GF-D8 (cell line): Measurements from ENCODE around the gene GABRB2.
"Not testable (repeated sequence)": the region's sequence is repeated elsewhere in the genome, so short reads cannot be mapped to it uniquely, and the experiment has no call there.

Experiments
- DNase-seq: peaks from one replicate; lab custom pipeline; 2025; lab: John Stamatoyannopoulos, UW

The GABRB2 gene

DNA sequence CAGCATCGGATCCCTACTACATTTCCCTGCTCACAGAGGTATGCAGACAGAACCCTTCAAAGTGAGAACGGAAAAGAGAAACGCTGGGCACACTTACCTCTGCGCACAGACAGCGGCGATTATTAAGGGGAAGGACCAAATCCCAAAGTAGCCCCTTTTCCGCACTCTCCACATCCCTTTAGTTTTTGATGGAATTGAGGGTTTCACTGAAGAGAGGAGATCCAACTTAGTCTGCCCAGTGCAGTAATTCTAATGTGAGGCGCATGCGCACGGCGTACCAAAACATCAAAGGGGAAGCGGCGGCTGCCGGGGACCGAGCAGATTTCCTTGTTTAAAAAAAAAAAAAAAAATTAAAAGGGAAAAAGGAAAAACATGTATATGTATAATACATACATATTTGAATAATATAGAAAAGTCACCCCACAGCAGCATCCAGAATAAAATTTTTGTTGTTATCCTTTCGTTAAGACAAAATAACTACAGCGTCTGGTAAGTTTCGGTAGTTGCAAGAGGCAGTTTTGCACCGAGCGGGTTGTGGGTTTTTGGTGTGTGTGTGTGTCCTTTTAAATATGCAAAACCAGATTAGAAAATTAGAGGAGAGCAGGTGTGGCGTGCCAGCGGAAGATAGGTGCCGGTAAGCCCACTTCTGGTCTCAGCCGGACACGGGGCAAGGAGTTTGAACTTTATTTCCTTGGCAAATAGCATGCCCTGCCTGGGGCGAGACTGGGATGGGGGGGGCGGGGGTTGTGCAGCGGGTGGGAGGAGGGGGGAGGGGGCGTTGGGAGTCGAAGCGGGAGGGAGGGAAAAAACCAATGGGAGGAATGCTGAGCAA is at the start of gene GABRB2:
Gene GABRB2 (minus strand): TSS at position 256 of the 832 bp plus-strand sequence. CDS start 82 bp downstream, at position 174.
- DNase-seq: no peak

DNA sequence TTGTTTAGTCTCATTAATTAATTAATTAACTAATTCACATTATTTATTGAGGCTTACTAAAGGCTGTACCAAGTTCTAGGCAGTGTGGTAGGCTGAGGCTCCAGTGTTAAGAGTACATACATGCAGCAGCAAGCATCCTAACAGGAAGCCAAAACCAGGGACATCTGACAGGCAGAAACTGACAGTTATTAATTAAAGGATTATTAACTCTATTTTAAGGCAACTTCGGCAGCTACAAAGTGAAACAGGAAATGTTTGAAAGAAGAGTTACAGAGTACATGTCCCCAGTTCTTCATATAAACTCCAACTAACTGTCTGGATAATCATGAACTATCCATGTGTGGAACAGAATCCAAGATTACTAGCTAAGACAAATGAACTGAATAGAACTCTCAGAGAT is 39.3 kb upstream of the GABRB2 start:
- no peak for DNase-seq

DNA sequence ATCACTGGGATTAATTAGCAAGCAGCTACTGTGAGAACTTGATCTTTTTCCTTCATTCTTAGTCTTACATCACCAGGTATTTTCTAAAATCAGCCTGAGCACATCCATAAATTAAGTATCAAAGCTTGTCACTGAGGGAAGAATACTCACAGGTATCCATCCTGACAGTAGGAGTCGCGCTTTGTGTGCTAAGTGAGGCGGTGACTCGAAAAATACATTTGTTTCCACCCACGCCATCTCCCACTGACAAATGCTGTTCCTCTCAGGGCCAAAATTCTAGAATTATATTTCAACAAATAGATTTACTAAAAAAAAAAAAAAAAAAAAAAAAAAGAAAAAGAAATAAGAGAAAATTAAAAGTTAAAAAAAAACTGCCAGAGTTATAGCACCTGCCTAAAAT is 34.1 kb upstream of the GABRB2 start:
- no peak for DNase-seq

DNA sequence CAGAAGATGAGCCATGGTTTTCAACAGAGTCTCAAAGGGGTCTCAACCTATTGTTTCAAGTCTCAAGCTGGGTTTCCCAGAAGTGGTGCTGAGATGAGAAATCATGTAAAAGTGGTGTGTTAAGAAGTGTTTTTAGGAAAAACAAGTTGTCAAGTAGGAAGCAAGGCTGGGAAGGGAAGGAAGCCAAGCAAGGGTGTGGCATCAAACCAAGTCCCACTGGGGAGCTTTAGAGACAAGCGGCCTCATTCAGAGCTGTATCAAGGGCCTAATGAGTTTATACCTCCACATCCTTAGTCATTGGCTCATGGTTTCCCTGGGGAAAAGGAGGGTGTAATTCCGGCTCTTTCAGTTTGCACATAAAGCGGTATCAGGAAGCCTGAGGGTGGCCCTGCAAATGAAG is 26.4 kb upstream of the GABRB2 start:
- no peak for DNase-seq

DNA sequence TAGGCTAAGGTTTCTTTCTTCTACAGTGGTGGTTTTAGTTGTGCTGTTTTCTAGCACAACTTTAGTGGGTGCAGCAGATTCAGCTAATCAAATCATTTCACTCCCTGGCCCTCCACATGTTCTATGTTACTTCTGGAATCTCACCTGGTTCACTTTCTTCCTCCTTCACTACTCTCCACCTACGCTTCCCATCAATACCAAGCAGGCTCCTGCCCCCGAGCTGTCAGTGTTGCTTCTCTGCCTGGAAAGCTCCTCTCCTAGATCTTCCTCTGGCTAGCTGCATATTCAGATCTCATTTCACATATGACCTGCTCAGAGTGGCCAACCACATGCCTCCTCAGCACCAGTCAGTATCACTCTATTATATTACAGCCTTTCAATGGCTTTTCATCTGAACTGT is 19.6 kb upstream of the GABRB2 start:
- DNase-seq: no peak

DNA sequence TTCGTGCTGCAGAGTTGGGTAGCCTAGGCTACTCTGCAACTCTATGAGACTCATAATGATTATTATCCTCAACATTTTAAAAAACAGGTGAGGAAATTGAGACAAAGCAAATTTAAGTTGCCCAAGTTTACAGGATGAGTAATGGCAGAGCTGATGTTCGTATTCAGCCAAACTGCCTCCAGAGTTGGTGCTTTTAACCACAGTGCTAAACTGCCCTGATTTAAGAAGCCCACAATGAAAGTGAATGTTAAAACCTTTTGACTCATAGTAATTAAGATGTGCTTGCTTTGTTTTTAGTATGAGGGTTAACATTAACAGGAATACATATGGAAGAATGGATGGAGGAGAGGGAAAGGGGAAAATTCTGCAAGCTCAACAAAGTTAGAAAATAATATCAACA is 15.9 kb upstream of the GABRB2 start:
- DNase-seq: no peak

DNA sequence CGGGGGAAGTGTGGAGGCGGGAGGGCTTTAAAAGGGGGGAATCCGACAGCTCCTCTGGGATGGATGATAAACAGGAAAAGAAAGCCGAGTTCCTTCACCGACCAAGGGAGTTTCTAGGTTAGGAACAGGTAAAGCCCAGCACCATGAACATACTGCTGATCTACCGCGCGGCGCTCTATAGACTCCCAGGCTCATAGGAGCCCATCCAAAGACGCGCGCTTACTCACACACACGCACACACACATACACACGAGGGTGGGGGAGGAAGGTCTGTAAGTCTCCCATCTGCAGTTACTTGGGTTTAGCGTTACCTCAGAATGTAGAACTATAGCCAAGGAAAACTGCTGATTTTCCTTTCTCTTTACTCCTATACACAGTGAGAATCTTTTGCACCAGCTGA is 2.6 kb upstream of the GABRB2 start:
- no peak for DNase-seq

DNA sequence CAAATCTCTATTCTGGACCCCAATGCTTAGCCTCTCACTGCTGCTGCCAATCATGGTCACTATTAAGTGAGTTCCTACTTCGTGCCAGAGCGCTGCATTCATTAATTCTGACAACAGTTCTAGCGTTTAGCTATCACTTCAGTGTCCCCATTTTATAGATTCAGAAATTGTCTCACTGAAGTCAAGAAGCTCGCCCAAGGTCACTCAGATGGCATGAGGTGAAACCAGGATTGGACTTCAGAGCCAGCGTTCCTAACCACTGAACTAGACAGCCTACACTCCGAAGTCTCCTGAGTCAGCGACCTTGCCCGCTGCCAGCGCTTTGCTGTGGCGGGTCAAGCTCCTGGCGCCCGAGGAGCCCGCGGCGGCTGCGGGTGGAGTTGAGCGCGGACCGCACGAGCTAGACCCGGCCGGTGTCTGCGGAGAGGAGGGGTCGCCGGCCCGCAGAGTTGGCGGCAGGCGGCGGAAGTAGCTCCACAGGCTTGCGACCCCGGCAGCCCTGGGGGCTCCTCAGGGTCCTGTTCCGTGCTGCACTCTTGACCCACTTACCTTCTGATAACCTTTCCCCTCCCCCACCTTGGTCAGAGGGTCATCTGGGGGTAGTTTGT is 2.1 kb upstream of the GABRB2 start:
- no peak for DNase-seq

DNA sequence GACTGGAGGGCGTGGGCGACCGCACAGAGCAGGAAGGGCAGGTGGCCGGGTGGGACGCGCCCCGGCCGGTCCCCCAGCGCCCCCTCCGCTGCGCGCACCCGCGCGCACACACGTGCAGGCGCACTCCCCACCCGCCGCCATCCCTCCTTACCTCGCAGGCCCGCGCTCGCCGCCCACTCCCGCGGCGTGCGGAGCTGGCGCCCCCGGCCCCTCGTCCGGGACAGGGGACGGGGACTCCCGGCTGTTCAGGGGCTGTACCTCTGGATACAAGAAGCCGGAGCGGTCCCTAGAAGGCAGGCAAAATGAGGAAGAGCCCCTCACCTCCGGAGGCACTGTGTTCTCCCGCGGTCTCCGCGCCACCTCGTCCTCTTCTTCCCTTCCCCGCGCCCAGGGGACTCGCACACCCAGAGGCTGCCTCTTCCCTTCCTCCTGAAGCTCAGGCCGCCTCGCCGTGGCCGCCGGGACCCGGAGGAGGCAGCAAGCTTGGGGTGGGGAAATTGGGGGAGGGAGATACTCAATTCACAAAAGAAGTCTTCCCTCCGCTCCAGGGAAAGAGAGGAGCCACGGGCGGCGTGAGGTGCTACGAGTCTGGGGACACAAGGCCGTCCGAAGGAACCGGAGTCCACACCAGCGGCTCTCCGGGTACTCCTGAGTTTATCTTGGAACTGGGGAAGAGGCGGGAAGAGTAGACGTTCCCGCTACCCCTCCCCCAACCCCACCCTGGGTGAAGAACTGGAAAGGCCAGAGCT is 1.4 kb upstream of the GABRB2 start:
- no peak for DNase-seq

DNA sequence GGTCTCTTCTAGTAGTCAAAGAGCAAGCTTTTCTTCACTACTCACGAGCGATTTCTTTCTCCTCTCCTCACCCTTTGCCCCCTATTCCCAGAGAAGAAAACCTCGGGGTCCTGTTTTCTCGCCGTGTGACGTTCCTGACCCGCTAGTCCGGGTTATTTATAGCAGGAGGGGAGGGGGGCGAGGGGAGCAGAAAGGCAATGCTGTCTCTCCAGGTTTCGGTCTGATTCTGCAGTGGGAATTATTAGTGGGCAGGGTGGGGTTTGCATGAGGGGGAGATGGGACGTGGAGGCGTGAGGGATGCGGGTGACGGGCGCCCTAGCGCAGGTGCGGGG is 847 bp upstream of the GABRB2 start:
- no peak for DNase-seq

DNA sequence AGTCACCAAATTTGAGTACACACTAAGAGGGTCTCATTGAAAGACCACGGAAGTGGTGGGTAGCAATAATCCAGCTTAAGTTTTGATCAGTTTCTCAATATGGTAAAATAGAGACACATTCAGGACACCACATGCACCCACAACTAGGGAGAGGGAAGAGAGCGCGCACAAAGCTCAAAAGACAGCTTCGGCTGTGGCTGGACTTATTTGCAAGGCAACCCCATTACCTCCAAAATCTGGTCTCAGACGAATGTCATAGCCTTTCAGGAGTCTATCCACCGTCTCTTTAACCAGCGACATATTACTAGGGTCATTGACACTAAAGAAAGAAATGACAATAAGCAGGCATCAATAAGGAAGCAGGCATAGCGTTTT is 443 bp downstream of the GABRB2 start:
- no peak for DNase-seq

DNA sequence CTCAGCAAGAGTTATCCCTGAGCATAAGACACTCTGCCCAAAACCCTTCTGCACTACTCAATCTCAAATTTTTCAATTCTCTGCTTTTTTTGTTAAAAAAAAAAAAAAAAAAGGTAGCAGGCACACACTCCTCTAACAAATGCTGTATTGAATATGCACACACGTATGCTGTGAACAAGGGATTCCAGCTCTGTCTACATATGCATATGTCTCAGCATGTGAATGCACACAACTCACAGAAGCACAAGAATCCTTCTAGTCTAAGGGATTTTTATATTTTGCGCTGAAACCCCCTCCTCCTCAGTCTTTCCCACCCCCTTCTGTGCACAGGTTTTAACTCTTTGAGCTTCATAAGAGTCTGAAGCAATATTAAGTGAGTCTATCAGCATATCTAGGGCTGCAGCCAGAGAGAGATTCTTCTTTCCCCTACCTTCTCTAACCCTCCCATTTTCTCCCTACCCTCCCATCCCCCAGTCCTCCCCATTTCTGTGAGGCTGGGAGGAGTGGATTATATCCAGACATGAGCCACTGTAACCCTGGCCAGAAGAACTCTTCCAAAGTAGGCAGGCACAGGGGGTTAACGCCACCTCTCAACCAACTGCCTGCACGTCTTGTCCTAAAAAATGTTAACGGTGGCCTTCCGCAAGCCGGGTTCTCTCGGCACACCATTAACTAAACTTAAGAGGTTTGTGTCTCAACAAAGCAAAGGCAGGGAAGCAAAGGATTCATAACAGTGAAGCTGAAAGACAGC is 1.0 kb downstream of the GABRB2 start:
- DNase-seq: no peak

DNA sequence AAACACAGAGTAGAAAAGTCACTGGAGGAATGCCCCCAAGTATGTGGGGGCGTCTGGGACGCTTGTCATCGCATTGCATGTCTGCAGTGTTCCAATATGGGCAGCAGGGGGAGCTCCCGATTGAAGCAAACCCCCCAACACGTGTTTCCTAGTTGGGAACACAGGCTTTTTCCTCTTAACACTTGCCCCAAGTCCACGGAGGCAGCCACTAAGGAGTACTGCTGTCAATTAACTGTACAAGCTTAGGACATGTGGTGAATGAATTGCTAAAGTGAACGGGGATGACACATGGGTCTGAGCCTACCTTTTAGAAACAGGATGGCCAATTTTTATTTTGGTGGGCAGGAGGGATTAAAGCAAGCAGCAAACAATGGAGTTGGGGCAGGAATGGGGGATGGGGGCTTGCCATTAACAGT is 2.2 kb downstream of the GABRB2 start:
- DNase-seq: no peak

DNA sequence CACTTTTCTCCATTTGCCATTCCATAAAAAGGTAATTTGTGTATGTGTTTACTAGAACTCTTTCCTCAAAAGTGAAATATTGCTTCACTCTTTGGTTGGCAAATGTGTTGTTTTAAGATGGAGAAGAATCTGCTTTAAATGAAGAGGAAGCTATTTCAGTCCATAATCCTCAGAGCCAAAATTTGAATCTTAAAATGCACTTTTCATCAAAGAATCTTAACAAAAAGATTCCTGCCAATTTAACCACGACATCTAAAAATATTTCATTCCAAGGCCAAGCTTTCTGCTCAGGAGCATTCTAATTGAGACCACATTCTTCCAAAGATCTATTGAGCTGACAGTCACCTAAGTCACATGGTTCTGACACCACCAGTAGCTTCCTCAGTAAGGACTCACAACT is 7.5 kb downstream of the GABRB2 start:
- no peak for DNase-seq

DNA sequence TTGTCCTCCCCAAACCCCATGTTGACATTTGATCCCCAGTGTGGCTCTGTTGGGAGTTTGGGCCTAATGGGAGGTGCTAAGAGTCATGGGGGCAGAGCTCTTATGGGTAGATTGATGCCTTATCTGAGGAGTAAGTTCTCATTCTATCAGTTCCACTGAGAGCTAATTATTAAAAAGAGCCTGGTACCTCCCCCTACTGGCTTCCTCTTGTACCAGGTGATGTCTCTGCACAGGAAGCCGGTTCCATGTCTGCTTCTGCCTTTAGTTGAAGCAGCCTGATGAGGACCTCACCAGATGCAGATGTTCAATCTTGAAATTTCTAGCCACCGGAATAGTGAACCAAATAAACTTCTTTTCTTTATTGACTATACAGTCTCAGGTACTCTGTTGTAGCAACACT is 10.8 kb downstream of the GABRB2 start:
- no peak for DNase-seq

DNA sequence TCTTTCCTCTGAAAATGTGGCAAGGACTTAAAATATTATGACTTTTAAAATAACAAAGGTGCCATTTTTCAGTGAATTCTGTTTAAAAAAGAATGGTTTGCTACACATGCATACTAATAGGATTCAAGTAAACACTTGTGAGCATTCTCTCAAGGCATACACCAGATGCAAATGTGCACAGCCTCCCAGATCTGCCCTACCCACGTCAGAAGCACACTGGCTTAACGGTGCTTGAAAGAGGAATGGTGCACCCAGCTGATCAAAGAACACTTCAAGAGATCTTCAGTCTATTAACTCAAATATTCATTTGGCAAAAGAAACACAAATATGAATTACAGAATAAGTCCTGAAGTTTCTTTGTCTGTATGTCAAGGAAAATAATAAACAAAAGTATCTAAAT is 15.8 kb downstream of the GABRB2 start:
- DNase-seq: no peak

DNA sequence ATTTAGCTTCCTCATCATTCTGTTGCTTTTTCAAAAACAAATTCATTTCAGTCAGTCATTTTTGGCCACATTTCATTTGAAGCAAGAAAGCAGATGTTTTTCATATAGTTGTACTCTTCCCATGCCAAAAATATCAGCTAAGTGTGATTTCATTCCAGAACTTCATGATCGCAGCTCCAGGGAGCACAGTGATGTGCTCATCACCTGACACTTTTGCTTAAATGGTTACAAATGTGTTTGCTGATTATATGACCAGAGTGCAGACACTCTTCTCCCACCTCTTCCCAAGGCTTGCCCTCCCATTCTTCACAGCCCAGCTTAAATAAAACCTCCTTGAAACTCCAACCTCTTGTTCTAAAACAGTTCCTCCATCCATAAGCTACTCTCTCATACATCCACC is 32.6 kb downstream of the GABRB2 start:
- DNase-seq: no peak

DNA sequence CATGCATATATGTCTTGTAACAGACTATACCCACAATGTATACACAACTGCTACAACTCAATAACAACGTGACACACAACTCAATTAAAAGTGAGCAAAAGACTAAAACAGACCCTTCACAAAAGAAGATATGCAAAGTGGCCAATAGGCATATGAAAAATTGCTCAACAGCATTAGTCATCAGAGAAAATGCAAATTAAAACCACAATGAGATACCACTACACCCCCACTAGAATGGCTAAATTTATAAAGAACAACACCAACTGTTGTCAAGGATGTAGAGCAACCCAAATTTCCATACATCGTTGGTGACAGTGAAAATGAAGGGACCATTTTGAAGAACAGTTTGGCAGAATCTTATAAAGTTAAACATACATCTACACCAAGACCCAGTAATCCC is 38.9 kb downstream of the GABRB2 start:
- DNase-seq: no peak

DNA sequence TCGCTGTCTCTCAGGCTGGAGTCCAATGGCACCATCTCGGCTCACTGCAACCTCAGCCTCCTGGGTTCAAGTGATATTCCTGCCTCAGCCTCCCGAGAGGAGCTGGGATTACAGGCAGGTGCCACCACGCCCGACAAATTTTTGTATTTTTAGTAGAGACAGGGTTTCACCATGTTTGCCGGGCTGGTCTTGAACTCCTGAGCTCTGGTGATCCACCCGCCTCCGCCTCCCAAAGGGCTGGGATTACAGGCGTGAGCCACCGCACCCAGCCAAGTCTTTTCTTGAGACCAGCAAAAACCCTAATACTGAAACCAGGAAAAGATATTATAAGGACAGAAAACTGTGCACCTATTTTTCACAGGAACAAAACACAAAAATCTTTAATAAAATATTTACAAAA is 41.4 kb downstream of the GABRB2 start:
- not testable (repeated sequence) for DNase-seq

DNA sequence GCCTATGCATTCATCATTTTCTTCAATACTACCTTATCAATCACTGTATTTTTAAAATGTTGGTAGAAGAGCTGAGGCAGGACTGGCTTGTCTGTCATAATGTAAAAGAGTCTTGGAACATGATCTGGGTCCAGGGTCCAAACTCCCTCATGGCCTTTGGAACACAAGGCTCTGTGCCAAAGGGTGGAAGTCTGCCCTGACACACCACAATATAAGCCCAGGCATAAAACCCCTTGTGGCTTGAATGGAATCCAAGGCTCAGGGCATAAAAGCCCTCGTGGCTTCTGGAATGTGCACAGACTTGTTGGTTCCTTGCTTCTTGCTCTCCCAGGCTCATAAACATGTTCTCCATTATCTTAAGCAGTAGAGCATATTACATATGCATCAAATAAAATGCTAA is 48.0 kb downstream of the GABRB2 start:
- no peak for DNase-seq

DNA sequence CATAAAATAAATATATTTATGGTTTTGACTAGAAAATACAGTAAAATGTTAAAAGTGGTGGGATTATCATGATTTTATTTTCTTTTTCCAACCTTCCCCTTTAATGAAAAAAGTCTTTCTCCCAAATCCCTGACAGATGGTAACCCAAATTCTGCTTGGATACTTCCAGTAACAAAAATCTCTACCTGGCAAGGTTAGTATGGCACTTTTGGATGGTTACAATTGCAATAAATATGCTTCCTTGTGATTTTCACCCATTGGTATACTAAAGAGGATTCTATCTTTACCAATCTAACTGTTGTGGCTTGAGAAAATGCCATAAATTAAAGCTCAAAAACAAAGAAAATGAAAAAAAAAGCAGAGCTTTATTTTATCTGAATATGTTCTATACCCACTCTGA is 62.8 kb downstream of the GABRB2 start:
- DNase-seq: no peak

DNA sequence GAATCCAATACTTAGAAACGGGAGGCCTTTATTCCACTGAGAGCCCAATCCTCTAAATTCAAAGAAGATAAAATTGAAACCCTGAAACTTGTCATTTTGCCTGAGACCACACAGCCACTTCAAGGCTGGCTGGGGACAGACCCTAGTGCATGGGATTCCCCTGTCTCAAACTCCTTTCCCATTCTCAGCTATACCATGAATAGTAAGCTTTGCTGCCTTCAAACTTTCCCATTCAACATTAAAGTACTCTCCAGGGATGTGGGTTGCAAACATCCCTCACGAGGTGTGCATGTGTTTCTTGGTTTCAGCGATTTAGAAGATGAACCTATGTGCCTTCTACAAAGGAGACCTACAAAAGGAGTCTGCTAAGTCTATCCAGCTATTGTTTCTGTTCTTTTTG is 64.6 kb downstream of the GABRB2 start:
- no peak for DNase-seq
